Gastrocnemius medialis (tissue), 4 donors: ENCODE results near the gene JMJD1C.
"Not testable (repeated sequence)": the region's sequence is repeated elsewhere in the genome, so short reads cannot be mapped to it uniquely, and the experiment has no call there.

Source experiments
- POLR2A ChIP-seq, 2 donors: fragments of 450-650 bp; IDR thresholded peaks; one replicate each; pipeline ENCODE4 v1.6.1; 2017; ENCODE audit warnings: antibody characterized with exemption in 2 of 2, mild to moderate bottlenecking in 2 of 2, moderate library complexity in 2 of 2
- TF ChIP-seq, protein P1 (sequence below), 5 experiments: fragments of 450-650 bp in 3 of 5; fragments of 200-600 bp in 2 of 5; sonication (generic) in 2 of 5; IDR thresholded peaks in 4 of 5; conservative IDR thresholded peaks in 1 of 5; 1 replicate in 4 of 5; 2 replicates in 1 of 5; pipeline ENCODE4 v1.5.1; 2016 to 2019; ENCODE audit warnings: antibody characterized with exemption in 5 of 5, mild to moderate bottlenecking in 3 of 5, moderate library complexity in 3 of 5

DNA sequence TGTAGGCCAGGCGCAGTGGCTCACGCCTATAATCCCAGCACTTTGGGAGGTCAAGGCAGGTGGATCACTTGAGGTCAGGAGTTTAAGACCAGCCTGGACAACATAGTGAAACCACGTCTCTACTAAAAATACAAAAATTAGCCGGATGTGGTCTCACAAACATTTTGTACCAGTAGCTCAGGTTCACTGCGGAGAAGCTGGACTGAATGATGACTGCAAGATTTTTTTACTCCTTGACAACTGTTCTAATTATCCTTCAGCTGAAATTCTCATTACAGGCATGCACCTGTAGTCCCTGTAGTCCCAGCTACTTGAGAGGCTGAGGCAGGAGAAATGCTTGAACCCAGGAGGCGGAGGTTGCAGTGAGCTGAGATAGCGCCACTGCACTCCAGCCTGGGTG lies 126.1 kb downstream of the JMJD1C start:
- TF ChIP-seq, protein P1, sequence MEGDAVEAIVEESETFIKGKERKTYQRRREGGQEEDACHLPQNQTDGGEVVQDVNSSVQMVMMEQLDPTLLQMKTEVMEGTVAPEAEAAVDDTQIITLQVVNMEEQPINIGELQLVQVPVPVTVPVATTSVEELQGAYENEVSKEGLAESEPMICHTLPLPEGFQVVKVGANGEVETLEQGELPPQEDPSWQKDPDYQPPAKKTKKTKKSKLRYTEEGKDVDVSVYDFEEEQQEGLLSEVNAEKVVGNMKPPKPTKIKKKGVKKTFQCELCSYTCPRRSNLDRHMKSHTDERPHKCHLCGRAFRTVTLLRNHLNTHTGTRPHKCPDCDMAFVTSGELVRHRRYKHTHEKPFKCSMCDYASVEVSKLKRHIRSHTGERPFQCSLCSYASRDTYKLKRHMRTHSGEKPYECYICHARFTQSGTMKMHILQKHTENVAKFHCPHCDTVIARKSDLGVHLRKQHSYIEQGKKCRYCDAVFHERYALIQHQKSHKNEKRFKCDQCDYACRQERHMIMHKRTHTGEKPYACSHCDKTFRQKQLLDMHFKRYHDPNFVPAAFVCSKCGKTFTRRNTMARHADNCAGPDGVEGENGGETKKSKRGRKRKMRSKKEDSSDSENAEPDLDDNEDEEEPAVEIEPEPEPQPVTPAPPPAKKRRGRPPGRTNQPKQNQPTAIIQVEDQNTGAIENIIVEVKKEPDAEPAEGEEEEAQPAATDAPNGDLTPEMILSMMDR (IDR thresholded peaks at IDR 0.05 in 4 of 5, conservative IDR thresholded peaks at IDR 0.05 in 1 of 5), result not testable (repeated sequence)
- TF ChIP-seq POLR2A (IDR thresholded peaks at IDR 0.05), result not testable (repeated sequence)
